Mesodermal cell (in vitro differentiated cells): Measurements from ENCODE around the gene NECTIN4.

ENCODE experiments used
- H3K27ac ChIP-seq: 2 replicates; pipeline ENCODE4 v1.7.0; 2013; ENCODE audit warnings: mild to moderate bottlenecking, low read depth, low read length, moderate library complexity; ENCODE audit not compliant: severe bottlenecking
- H3K36me3 ChIP-seq: 2 replicates; pipeline ENCODE4 v1.7.1; 2013; ENCODE audit warnings: mild to moderate bottlenecking, low read length, moderate library complexity; ENCODE audit not compliant: control insufficient read depth, insufficient read depth
- H3K4me1 ChIP-seq: one replicate; pipeline ENCODE4 v1.7.1; 2013; ENCODE audit warnings: mild to moderate bottlenecking, low read length; ENCODE audit not compliant: insufficient read depth, control insufficient read depth, poor library complexity, severe bottlenecking
- H3K4me3 ChIP-seq: 2 replicates; pipeline ENCODE4 v1.7.0; 2013; ENCODE audit warnings: low read length, control low read depth, mild to moderate bottlenecking; ENCODE audit not compliant: insufficient read depth, poor library complexity, severe bottlenecking; ENCODE audit errors: extremely low read depth
- H3K9me3 ChIP-seq: 2 replicates; pipeline ENCODE4 v1.7.1; 2013; ENCODE audit warnings: mild to moderate bottlenecking, low read length, moderate library complexity; ENCODE audit not compliant: control insufficient read depth
- WGBS, 2 experiments: methylation state at CpG; one replicate each; pipeline ENCODE4 v1.1.5; 2013; ENCODE audit warnings: missing lambda C conversion rate in 2 of 2; ENCODE audit not compliant: insufficient coverage in 2 of 2; 5-methylcytosine and 5-hydroxymethylcytosine counted together

The NECTIN4 gene

GRCh38 chr1:161021165-161021969, 68.0 kb downstream of the NECTIN4 start:
- no peaks in the 10 kb centered on the region for H3K9me3 ChIP-seq
- WGBS, 2 experiments = 2 to 13% methylated on average over 26 of the region's 34 CpGs
- H3K36me3 ChIP-seq = no peaks in the 10 kb centered on the region
- peak overlapping the region; percentile 67 for H3K4me3 ChIP-seq
- peaks cover 11% of the 10 kb centered on the region for H3K4me1 ChIP-seq
- H3K27ac ChIP-seq = no peak overlapping the region
